Ovary (tissue), 9 donors: ENCODE measurements around the gene ROBO3. TPM values are rescaled to one million over a fixed set of nuclear protein-coding genes. Genes with fewer than 3 reads are reported as not detected.

ENCODE experiments used
- DNase-seq, 5 donors: peaks; one replicate each; pipeline ENCODE4 v3.0.0-alpha.2; 2019 to 2020
- H3K27ac ChIP-seq, 2 donors: fragments of 200-600 bp; one replicate each; pipeline versions ENCODE4 v1.5.1 to v1.8.0; 2019 to 2022
- H3K27me3 ChIP-seq: fragments of 200-600 bp; one replicate; pipeline ENCODE4 v1.8.0; 2022
- H3K36me3 ChIP-seq: fragments of 200-600 bp; sonication (generic); one replicate; pipeline ENCODE4 v1.5.1; 2019
- H3K4me1 ChIP-seq: one replicate; pipeline ENCODE4 v1.8.1; 2013; ENCODE audit warnings: mild to moderate bottlenecking, moderate library complexity; ENCODE audit not compliant: insufficient read depth
- H3K4me3 ChIP-seq: fragments of 200-600 bp; sonication (generic); one replicate; pipeline ENCODE4 v1.5.1; 2017
- H3K9me3 ChIP-seq, 2 donors: fragments of 200-600 bp in 1 of 2; sonication (generic) in 1 of 2; one replicate each; pipeline versions ENCODE4 v1.5.1 to v1.8.1; 2013 to 2019; ENCODE audit warnings: mild to moderate bottlenecking in 1 of 2, moderate library complexity in 1 of 2
- EP300 ChIP-seq: sonication (generic); formaldehyde crosslinking; IDR thresholded peaks from one replicate; pipeline ENCODE4 v1.6.1; 2017; ENCODE audit warnings: antibody characterized with exemption
- POLR2A ChIP-seq: fragments of 450-650 bp; IDR thresholded peaks from one replicate; pipeline ENCODE4 v1.6.1; 2017; ENCODE audit warnings: antibody characterized with exemption, mild to moderate bottlenecking, moderate library complexity
- WGBS, 3 donors: extraction: QIAGEN DNeasy Blood & Tissue Kit in 1 of 3; methylation state at CpG; one replicate each; pipeline versions ENCODE4 v1.1.5 to v1.1.7; 2013 to 2017; 5-methylcytosine and 5-hydroxymethylcytosine counted together
- intact Hi-C, 4 donors: fragments of 100-400 bp; cut with DNase I; formaldehyde crosslinking; loops; one replicate each; pipeline versions ENCODE4 v1.11.0 to v1.15.1; 2022 to 2023
- polyA plus RNA-seq, 2 donors: library from polyadenylated mRNA; stranded (reverse); fragments of 200-250 nt in 1 of 2; fragments of 350-450 nt in 1 of 2; fragmentation: Illumina TruSeq in 1 of 2; extraction: RNeasy Lipid Tissue Mini Kit (QIAGEN cat#74804) in 1 of 2; gene quantifications; one replicate each; pipeline ENCODE4 v1.2.3, GENCODE V29; 2013 to 2014
- total RNA-seq, 7 donors: library from RNA; depleted of rRNA in 2 of 7; stranded (reverse); fragments of >200 nt in 2 of 7; fragmentation: NEBNext Ultra II Directional in 3 of 7; extraction: Animal tissue kit (Norgen Biotek cat#: 25700) in 3 of 7; gene quantifications; one replicate each; pipeline versions ENCODE4 v1.1.0 to v1.2.4, GENCODE V29; 2016 to 2023
- TF ChIP-seq, protein P1 (sequence below), 3 donors: fragments of 450-650 bp in 2 of 3; fragments of 200-600 bp in 1 of 3; IDR thresholded peaks; one replicate each; pipeline versions ENCODE4 v1.5.1 to v1.8.0; 2016 to 2022; ENCODE audit warnings: antibody characterized with exemption in 3 of 3, mild to moderate bottlenecking in 1 of 3
- donor health status: DM: no; HTN: no; CAD: no; lungs with moderate emphysema.
- donor health status: DM: no; HTN: no; CAD: no.
- donor health status: Bipolar disorder and iron deficiency.
- donor health status: DM: yes; HTN: yes; CAD: no.
- donor health status: DM: no; HTN: no; CAD: no.
- donor health status: DM: yes; HTN: yes; CAD: no.

The ROBO3 gene
- total and polyA plus RNA-seq, 9 donors: 15.2 to 90.4 (median 56.7) TPM

DNA sequence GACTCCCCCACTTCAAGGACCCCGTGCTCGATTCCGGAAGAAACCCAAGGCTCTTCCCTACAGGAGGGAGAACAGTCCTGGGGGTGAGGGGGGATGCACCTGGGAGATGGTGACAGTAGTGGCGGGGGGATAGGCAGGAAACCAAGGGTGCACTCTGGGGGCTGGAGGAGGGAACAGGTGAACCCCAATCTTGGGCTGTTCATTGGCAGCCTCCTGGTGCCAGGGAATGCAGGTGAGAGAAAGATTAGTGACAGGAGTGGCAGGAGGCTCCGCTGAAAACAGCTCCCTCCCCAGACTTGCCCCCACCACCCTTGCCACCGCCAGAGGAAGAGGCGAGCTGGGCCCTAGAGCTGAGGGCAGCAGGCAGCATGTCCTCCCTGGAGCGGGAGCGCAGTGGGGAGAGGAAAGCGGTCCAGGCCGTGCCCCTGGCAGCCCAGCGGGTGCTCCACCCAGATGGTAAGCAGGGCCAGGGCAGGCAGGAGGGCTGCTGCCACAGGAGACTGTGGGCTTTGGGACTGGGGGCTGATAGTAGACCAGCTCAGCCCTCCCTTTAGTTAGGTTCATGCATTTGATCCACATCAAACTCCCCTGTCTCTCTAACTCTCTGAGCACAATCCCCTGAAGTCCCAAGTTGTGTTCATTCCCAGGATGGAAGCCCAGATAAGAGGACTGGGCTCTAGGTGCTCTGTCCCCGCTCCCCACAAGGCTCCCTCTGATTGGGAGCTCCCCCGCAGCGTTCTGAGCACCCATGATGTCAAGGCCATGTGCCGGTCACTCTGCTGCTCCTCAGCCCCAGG, 14.5 kb downstream of the ROBO3 start:
- intact Hi-C loops: loop anchor here in 3 of 4 donors (5.0 to 10.0 kb wide), 4 partner anchors 65 to 235 kb away; partner anchors contain the start of genes CCDC15 (in 2 of the 3) and TMEM218 (in 1 of the 3)
- Histone ChIP-seq H3K36me3 (no peaks in the 10 kb centered on the region), H3K4me3 (no peak overlapping the region), H3K27me3 (no peaks in the 10 kb centered on the region), H3K4me1 (peaks cover 18% of the 10 kb centered on the region), H3K27ac (no peak overlapping the region), H3K9me3 (no peaks in the 10 kb centered on the region)
- DNase-seq: peak in 1 of 5 donors; percentile 24
- WGBS, 3 donors: 88 to 89% (median 89%) methylated on average over 16 of the region's 16 CpGs
- TF ChIP-seq EP300 (no peak), POLR2A (no peak)
- TF ChIP-seq, protein P1, sequence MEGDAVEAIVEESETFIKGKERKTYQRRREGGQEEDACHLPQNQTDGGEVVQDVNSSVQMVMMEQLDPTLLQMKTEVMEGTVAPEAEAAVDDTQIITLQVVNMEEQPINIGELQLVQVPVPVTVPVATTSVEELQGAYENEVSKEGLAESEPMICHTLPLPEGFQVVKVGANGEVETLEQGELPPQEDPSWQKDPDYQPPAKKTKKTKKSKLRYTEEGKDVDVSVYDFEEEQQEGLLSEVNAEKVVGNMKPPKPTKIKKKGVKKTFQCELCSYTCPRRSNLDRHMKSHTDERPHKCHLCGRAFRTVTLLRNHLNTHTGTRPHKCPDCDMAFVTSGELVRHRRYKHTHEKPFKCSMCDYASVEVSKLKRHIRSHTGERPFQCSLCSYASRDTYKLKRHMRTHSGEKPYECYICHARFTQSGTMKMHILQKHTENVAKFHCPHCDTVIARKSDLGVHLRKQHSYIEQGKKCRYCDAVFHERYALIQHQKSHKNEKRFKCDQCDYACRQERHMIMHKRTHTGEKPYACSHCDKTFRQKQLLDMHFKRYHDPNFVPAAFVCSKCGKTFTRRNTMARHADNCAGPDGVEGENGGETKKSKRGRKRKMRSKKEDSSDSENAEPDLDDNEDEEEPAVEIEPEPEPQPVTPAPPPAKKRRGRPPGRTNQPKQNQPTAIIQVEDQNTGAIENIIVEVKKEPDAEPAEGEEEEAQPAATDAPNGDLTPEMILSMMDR (IDR thresholded peaks at IDR 0.05): no peak

DNA sequence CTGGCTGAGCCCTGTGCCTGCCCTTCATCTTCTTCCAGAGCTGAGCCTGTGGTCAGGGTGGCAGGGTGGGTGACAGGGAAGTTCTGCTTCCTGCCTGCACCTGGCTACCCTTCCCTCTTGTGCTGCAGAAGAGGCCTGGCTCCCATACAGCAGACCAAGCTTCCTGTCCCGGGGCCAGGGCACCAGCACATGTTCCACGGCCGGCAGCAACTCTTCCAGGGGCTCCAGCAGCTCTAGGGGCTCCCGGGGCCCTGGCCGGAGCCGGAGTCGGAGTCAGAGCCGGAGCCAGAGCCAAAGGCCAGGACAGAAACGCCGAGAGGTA, 15.0 kb downstream of the ROBO3 start:
- DNase-seq: peak in 1 of 5 donors; percentile 17
- intact Hi-C loops: no loop called here
- H3K4me3 ChIP-seq: no peak overlapping the region
- WGBS, 3 donors: 85 to 89% (median 87%) methylated on average over 10 of the region's 10 CpGs
- no peaks in the 10 kb centered on the region for H3K36me3 ChIP-seq
- H3K27ac ChIP-seq: no peak overlapping the region
- no peaks in the 10 kb centered on the region for H3K27me3 ChIP-seq
- peaks cover 22% of the 10 kb centered on the region for H3K4me1 ChIP-seq
- no peaks in the 10 kb centered on the region for H3K9me3 ChIP-seq
- TF ChIP-seq EP300 (no peak), POLR2A (no peak)
- TF ChIP-seq, protein P1 (IDR thresholded peaks at IDR 0.05): no peak

DNA sequence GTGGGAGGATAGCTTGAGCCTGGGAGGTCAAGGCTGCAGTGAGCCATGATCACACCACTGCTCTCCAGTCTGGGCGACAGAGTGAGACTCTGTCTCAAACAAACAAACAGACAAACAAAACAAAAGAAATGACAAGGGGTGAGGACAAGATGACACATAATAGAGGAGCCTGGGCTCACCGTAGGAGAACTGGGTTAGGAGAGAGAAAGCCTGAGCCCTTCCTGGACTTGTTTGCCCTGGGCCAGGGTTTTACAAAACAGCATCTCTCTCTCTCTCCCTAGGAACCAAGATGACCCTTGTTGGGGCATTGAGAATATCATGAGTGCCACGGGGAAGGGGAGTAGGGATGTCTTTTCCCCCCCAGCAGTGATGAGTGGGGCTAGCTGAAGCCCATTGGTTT, 15.7 kb downstream of the ROBO3 start:
- Histone ChIP-seq H3K36me3 (no peaks in the 10 kb centered on the region), H3K27ac (peak overlapping the region in 1 of 2 donors; percentile 42)
- DNase-seq: no peak

DNA sequence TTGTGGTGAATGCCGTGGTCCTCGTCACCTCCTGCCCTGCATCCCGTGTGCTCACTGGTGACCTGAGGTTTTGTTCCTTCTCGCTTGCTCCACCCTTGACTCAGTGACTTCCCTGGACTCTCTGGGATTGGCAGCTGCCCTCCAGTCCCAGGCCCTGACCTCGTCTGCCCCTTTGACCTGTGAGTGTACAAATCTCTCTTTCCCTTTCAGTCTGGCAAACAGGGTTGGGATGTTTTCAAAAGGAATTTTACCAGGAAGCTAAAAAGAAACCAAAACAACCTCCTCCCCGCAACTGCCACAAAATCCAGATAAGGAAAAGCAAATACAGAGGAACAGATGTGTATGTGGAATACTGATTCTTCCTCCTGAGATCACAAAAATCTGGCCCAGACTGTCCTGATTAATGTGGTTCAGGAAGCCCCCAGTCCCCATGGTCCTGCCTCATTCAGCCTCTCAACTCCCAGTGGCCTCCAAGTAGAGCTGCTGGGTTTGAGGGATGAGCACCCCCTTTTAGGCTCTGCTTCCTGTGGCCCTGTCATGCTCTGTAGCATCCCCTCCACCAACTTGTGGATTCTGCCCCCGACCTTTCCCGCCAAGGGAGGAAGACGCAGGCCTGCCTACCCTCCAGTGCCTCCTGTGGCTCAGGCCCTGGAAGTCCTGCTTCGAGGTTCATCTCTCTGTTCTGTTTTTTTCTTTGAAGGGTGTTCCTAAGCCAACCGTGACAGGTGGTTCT, 17.3 kb downstream of the ROBO3 start:
- Histone ChIP-seq H3K4me3 (no peak overlapping the region), H3K4me1 (peaks cover 16% of the 10 kb centered on the region), H3K9me3 (no peaks in the 10 kb centered on the region), H3K36me3 (no peaks in the 10 kb centered on the region), H3K27ac (peak overlapping the region; percentile 22 to 74), H3K27me3 (no peaks in the 10 kb centered on the region)
- intact Hi-C loops: no loop called here
- DNase-seq: peak; percentile 64 to 78 (median 69)
- TF ChIP-seq, protein P1 (IDR thresholded peaks at IDR 0.05): no peak
- no peak for TF ChIP-seq EP300
- TF ChIP-seq POLR2A: no peak
- WGBS, 3 donors: 34 to 46% (median 35%) methylated on average over 11 of the region's 11 CpGs

More for the DNA sequence above, 15.7 kb downstream of the ROBO3 start:
- Histone ChIP-seq H3K4me3 (no peak overlapping the region), H3K9me3 (no peaks in the 10 kb centered on the region), H3K27me3 (no peaks in the 10 kb centered on the region), H3K4me1 (peaks cover 20% of the 10 kb centered on the region)
- 73 to 83% (median 80%) methylated on average over 3 of the region's 3 CpGs for WGBS, 3 donors
- intact Hi-C loops: no loop called here
- TF ChIP-seq EP300 (no peak), POLR2A (no peak)
- TF ChIP-seq, protein P1 (IDR thresholded peaks at IDR 0.05): no peak
